GM12801 (cell line): ENCODE measurements around the gene DPY19L1.

Experiments
- CTCF ChIP-seq: IDR thresholded peaks from one replicate; pipeline ENCODE4 v1.5.1; 2011; ENCODE audit warnings: control low read depth; ENCODE audit not compliant: insufficient read length; ENCODE audit errors: extremely low read depth

The DPY19L1 gene

GRCh38 chr7:35019801-35020200 is 17.5 kb downstream of the DPY19L1 start:
- no peak for TF ChIP-seq CTCF

GRCh38 chr7:35019179-35019729 is 18.0 kb downstream of the DPY19L1 start:
- no peak for TF ChIP-seq CTCF

GRCh38 chr7:35015346-35015859 is 21.9 kb downstream of the DPY19L1 start:
- no peak for TF ChIP-seq CTCF

GRCh38 chr7:35012160-35012559 is 25.1 kb downstream of the DPY19L1 start:
- TF ChIP-seq CTCF = no peak

GRCh38 chr7:35011085-35011484 is 26.2 kb downstream of the DPY19L1 start:
- no peak for TF ChIP-seq CTCF

GRCh38 chr7:35007768-35008167 is 29.5 kb downstream of the DPY19L1 start:
- no peak for TF ChIP-seq CTCF

GRCh38 chr7:35004531-35005095 is 32.7 kb downstream of the DPY19L1 start:
- TF ChIP-seq CTCF = no peak
